Ascending aorta (tissue), 2 donors: Measurements from ENCODE around the gene DCC. TPM values are rescaled to one million over a fixed set of nuclear protein-coding genes. Genes with fewer than 3 reads are reported as not detected.

Experiments used
- DNase-seq, 2 donors: peaks; one replicate each; pipeline ENCODE4 v3.0.0-alpha.2; 2019; ENCODE audit warnings: low spot score in 2 of 2
- H3K27ac ChIP-seq, 2 donors: fragments of 200-600 bp; sonication (generic); one replicate each; pipeline ENCODE4 v1.5.1; 2016 to 2017; ENCODE audit warnings: mild to moderate bottlenecking in 1 of 2
- H3K27me3 ChIP-seq: fragments of 200-600 bp; sonication (generic); one replicate; pipeline ENCODE4 v1.5.1; 2017
- H3K36me3 ChIP-seq, 2 donors: fragments of 200-600 bp; sonication (generic); one replicate each; pipeline ENCODE4 v1.5.1; 2016
- H3K4me1 ChIP-seq, 2 donors: fragments of 200-600 bp; sonication (generic); one replicate each; pipeline ENCODE4 v1.5.1; 2016 to 2017; ENCODE audit warnings: mild to moderate bottlenecking in 1 of 2
- H3K4me3 ChIP-seq, 2 donors: fragments of 200-600 bp; sonication (generic); one replicate each; pipeline ENCODE4 v1.5.1; 2016 to 2017; ENCODE audit warnings: mild to moderate bottlenecking in 1 of 2
- H3K9me3 ChIP-seq, 2 donors: fragments of 200-600 bp; sonication (generic); one replicate each; pipeline ENCODE4 v1.5.1; 2016
- CTCF ChIP-seq, 3 experiments: fragments of 200-600 bp in 2 of 3; fragments of 450-650 bp in 1 of 3; sonication (generic) in 2 of 3; IDR thresholded peaks; one replicate each; pipeline ENCODE4 v1.5.1; 2016 to 2019; ENCODE audit warnings: antibody characterized with exemption in 3 of 3, mild to moderate bottlenecking in 1 of 3, moderate library complexity in 1 of 3
- intact Hi-C: fragments of 100-400 bp; cut with DNase I; formaldehyde crosslinking; loops from one replicate; pipeline ENCODE4 v1.15.1; 2023
- total RNA-seq: library from RNA; depleted of rRNA; stranded (reverse); fragments of >200 nt; gene quantifications from one replicate; pipeline ENCODE4 v1.1.0, GENCODE V29; 2016

Gene DCC
- total RNA-seq, 1 donor from 2014 or later = not detected

GRCh38 chr18:52319424-52319983 lies 20.5 kb upstream of the DCC start:
- Histone ChIP-seq H3K9me3 (no peaks in the 10 kb centered on the region), H3K4me1 (no peaks in the 10 kb centered on the region), H3K36me3 (no peaks in the 10 kb centered on the region), H3K4me3 (no peak overlapping the region), H3K27me3 (no peaks in the 10 kb centered on the region), H3K27ac (no peak overlapping the region)
- no peak for TF ChIP-seq CTCF (IDR thresholded peaks at IDR 0.05)
- DNase-seq = no peak
- intact Hi-C loops = no loop called here

- no peak overlapping the region for H3K4me3 ChIP-seq
- no peak for DNase-seq
- no peaks in the 10 kb centered on the region for H3K36me3 ChIP-seq
- no peak for TF ChIP-seq CTCF (IDR thresholded peaks at IDR 0.05)
- H3K4me1 ChIP-seq = no peaks in the 10 kb centered on the region
- H3K27ac ChIP-seq = no peak overlapping the region
- H3K9me3 ChIP-seq = no peaks in the 10 kb centered on the region
- H3K27me3 ChIP-seq = no peaks in the 10 kb centered on the region
- intact Hi-C loops = no loop called here
Observed at GRCh38 chr18:52322307-52322706, 17.7 kb upstream of the DCC start.

GRCh38 chr18:52323802-52324201 lies 16.2 kb upstream of the DCC start:
- H3K4me3 ChIP-seq = no peak overlapping the region
- no peak overlapping the region for H3K27ac ChIP-seq
- TF ChIP-seq CTCF (IDR thresholded peaks at IDR 0.05) = no peak
- no peaks in the 10 kb centered on the region for H3K27me3 ChIP-seq
- intact Hi-C loops = no loop called here
- no peaks in the 10 kb centered on the region for H3K9me3 ChIP-seq
- DNase-seq = no peak
- no peaks in the 10 kb centered on the region for H3K4me1 ChIP-seq
- no peaks in the 10 kb centered on the region for H3K36me3 ChIP-seq

GRCh38 chr18:52325997-52326396 lies 14.0 kb upstream of the DCC start:
- TF ChIP-seq CTCF (IDR thresholded peaks at IDR 0.05) = no peak
- no peaks in the 10 kb centered on the region for H3K9me3 ChIP-seq
- no peak for DNase-seq
- no peaks in the 10 kb centered on the region for H3K27me3 ChIP-seq
- no peaks in the 10 kb centered on the region for H3K36me3 ChIP-seq
- no peak overlapping the region for H3K27ac ChIP-seq
- H3K4me1 ChIP-seq = no peaks in the 10 kb centered on the region
- no peak overlapping the region for H3K4me3 ChIP-seq
- intact Hi-C loops = no loop called here

- TF ChIP-seq CTCF (IDR thresholded peaks at IDR 0.05) = no peak
- intact Hi-C loops = no loop called here
- Histone ChIP-seq H3K36me3 (no peaks in the 10 kb centered on the region), H3K27ac (no peak overlapping the region), H3K4me1 (no peaks in the 10 kb centered on the region), H3K27me3 (no peaks in the 10 kb centered on the region), H3K9me3 (no peaks in the 10 kb centered on the region), H3K4me3 (no peak overlapping the region)
- no peak for DNase-seq
Observed at GRCh38 chr18:52333860-52334259, 6.1 kb upstream of the DCC start.

- Histone ChIP-seq H3K27me3 (no peaks in the 10 kb centered on the region), H3K36me3 (no peaks in the 10 kb centered on the region), H3K27ac (no peak overlapping the region), H3K4me1 (no peaks in the 10 kb centered on the region), H3K4me3 (no peak overlapping the region), H3K9me3 (no peaks in the 10 kb centered on the region)
- intact Hi-C loops = no loop called here
- TF ChIP-seq CTCF (IDR thresholded peaks at IDR 0.05) = no peak
- no peak for DNase-seq
Observed at GRCh38 chr18:52334307-52334706, 5.7 kb upstream of the DCC start.
